ENCODE data around the gene SYMPK. TPM values are rescaled to one million over a fixed set of nuclear protein-coding genes. Genes with fewer than 3 reads are reported as not detected.

Gene SYMPK
- total RNA-seq, 1 donor from 2014 or later, result 72.1 TPM

- Mint-ChIP-seq H3K27ac (ENCODE audit: unreplicated experiment) (no peak overlapping the region), H3K4me1 (ENCODE audit: unreplicated experiment) (peaks cover 22% of the 10 kb centered on the region), H3K27me3 (ENCODE audit: unreplicated experiment) (no peaks in the 10 kb centered on the region), H3K36me3 (ENCODE audit: unreplicated experiment) (no peaks in the 10 kb centered on the region), H3K4me3 (ENCODE audit: unreplicated experiment) (no peak overlapping the region), H3K9me3 (ENCODE audit: unreplicated experiment) (no peaks in the 10 kb centered on the region)
- TF ChIP-seq CTCF (IDR thresholded peaks at IDR 0.05), result no peak
- DNase-seq (ENCODE audit: extremely low spot score, unreplicated experiment), result no peak
These were observed 50.6 kb downstream of the SYMPK start for GRCh38 chr19:45812297-45812696.

- TF ChIP-seq CTCF (IDR thresholded peaks at IDR 0.05), result no peak
- H3K36me3 Mint-ChIP-seq (ENCODE audit: unreplicated experiment), result no peaks in the 10 kb centered on the region
- H3K27ac Mint-ChIP-seq (ENCODE audit: unreplicated experiment), result peak overlapping the region; percentile 92
- H3K4me3 Mint-ChIP-seq (ENCODE audit: unreplicated experiment), result no peak overlapping the region
- H3K27me3 Mint-ChIP-seq (ENCODE audit: unreplicated experiment), result no peaks in the 10 kb centered on the region
- no peak for DNase-seq (ENCODE audit: extremely low spot score, unreplicated experiment)
- H3K9me3 Mint-ChIP-seq (ENCODE audit: unreplicated experiment), result no peaks in the 10 kb centered on the region
- H3K4me1 Mint-ChIP-seq (ENCODE audit: unreplicated experiment), result peaks cover 14% of the 10 kb centered on the region
These were observed 53.2 kb downstream of the SYMPK start for GRCh38 chr19:45809643-45810159.

- H3K4me1 Mint-ChIP-seq (ENCODE audit: unreplicated experiment), result peaks cover 14% of the 10 kb centered on the region
- no peak for DNase-seq (ENCODE audit: extremely low spot score, unreplicated experiment)
- no peak overlapping the region for H3K27ac Mint-ChIP-seq (ENCODE audit: unreplicated experiment)
These were observed 57.2 kb downstream of the SYMPK start for GRCh38 chr19:45805719-45806118.

GRCh38 chr19:45804959-45805230 lies 58.1 kb downstream of the SYMPK start:
- H3K4me1 Mint-ChIP-seq (ENCODE audit: unreplicated experiment), result peaks cover 9% of the 10 kb centered on the region
- H3K27me3 Mint-ChIP-seq (ENCODE audit: unreplicated experiment), result no peaks in the 10 kb centered on the region

More at GRCh38 chr19:45805719-45806118, 57.2 kb downstream of the SYMPK start:
- no peak for TF ChIP-seq CTCF (IDR thresholded peaks at IDR 0.05)
- H3K27me3 Mint-ChIP-seq (ENCODE audit: unreplicated experiment), result no peaks in the 10 kb centered on the region
- no peak overlapping the region for H3K4me3 Mint-ChIP-seq (ENCODE audit: unreplicated experiment)
- H3K36me3 Mint-ChIP-seq (ENCODE audit: unreplicated experiment), result no peaks in the 10 kb centered on the region
- H3K9me3 Mint-ChIP-seq (ENCODE audit: unreplicated experiment), result no peaks in the 10 kb centered on the region

More at GRCh38 chr19:45804959-45805230, 58.1 kb downstream of the SYMPK start:
- Mint-ChIP-seq H3K27ac (ENCODE audit: unreplicated experiment) (no peak overlapping the region), H3K4me3 (ENCODE audit: unreplicated experiment) (no peak overlapping the region), H3K9me3 (ENCODE audit: unreplicated experiment) (no peaks in the 10 kb centered on the region), H3K36me3 (ENCODE audit: unreplicated experiment) (no peaks in the 10 kb centered on the region)
- no peak for TF ChIP-seq CTCF (IDR thresholded peaks at IDR 0.05)
- no peak for DNase-seq (ENCODE audit: extremely low spot score, unreplicated experiment)
